Endothelial cell of umbilical vein (primary cell): Measurements from ENCODE around the gene PODNL1. TPM values are rescaled to one million over a fixed set of nuclear protein-coding genes. Genes with fewer than 3 reads are reported as not detected.

Source experiments
- BruUV-seq: library from RNA; stranded (reverse); fragments of 400-500 nt; replicated peaks from 2 replicates; lab custom pipeline; 2021; lab: Mats Ljungman, UMichigan
- CTCF ChIA-PET: fragments of 300-600, 350-600 bp; sonication (Branson Sonifier 250); formaldehyde crosslinking; loops from one replicate; lab custom pipeline; 2021; ENCODE audit warnings: antibody characterized with exemption, inconsistent platforms; lab: Charles Lee
- POLR2A ChIA-PET: fragments of 300-600, 350-600 bp; sonication (Branson Sonifier 250); formaldehyde crosslinking; loops from one replicate; lab custom pipeline; 2021; ENCODE audit warnings: antibody characterized with exemption, inconsistent platforms; lab: Charles Lee
- DNase-seq: peaks from one replicate; pipeline ENCODE4 v3.0.0-alpha.2; 2011; ENCODE audit warnings: low read depth, low spot score
- FAIRE-seq: peaks from 2 replicates; lab custom pipeline; 2011; peaks lifted over from hg19 to GRCh38; lab: Jason Lieb, UNC
- H2AFZ ChIP-seq: 2 replicates; pipeline ENCODE4 v1.6.0; 2012; ENCODE audit warnings: low read depth, low read length, control low read depth, inconsistent platforms
- H3K27ac ChIP-seq: 2 replicates; pipeline ENCODE4 v1.5.1; 2011; ENCODE audit warnings: low read depth, mild to moderate bottlenecking, control low read depth, low read length, moderate library complexity; ENCODE audit not compliant: insufficient read depth
- H3K27me3 ChIP-seq, 2 experiments: 2 replicates each; pipeline versions ENCODE4 v1.6.0 to v1.6.1; 2011; ENCODE audit warnings: low read length in 2 of 2, mixed read lengths in 1 of 2; ENCODE audit not compliant: control insufficient read depth in 2 of 2, insufficient read depth in 2 of 2
- H3K36me3 ChIP-seq, 2 experiments: 2 replicates in 1 of 2; 3 replicates in 1 of 2; pipeline ENCODE4 v1.5.1; 2011; ENCODE audit warnings: low read length in 2 of 2, mild to moderate bottlenecking in 1 of 2, moderate library complexity in 1 of 2; ENCODE audit not compliant: control insufficient read depth in 2 of 2, insufficient read depth in 2 of 2; ENCODE audit errors: extremely low read depth in 1 of 2
- H3K4me1 ChIP-seq: 3 replicates; pipeline ENCODE4 v1.5.1; 2011; ENCODE audit warnings: mild to moderate bottlenecking, low read length; ENCODE audit not compliant: control insufficient read depth, insufficient read depth; ENCODE audit errors: extremely low read depth
- H3K4me2 ChIP-seq: 2 replicates; pipeline ENCODE4 v1.6.1; 2011; ENCODE audit warnings: low read length, control low read depth, mixed read lengths; ENCODE audit not compliant: insufficient read depth
- H3K4me3 ChIP-seq, 3 experiments: fragments of 200-600 bp in 1 of 3; sonication (generic), shearing (Covaris generic) in 1 of 3; replicated peaks in 1 of 3; 2 replicates each; pipeline ENCODE4 v1.5.1; 2011 to 2016; ENCODE audit warnings: control low read depth in 3 of 3, low read length in 3 of 3, mild to moderate bottlenecking in 2 of 3, inconsistent platforms in 1 of 3, low read depth in 1 of 3, moderate library complexity in 1 of 3; ENCODE audit not compliant: insufficient read depth in 1 of 3
- H3K79me2 ChIP-seq: 2 replicates; pipeline ENCODE4 v1.6.0; 2012; ENCODE audit warnings: low read length, inconsistent platforms; ENCODE audit not compliant: control insufficient read depth, insufficient read depth
- H3K9ac ChIP-seq: replicated peaks from 2 replicates; pipeline ENCODE3; 2011; ENCODE audit warnings: low read length, control low read depth; ENCODE audit not compliant: insufficient read depth; ENCODE audit errors: extremely low read depth
- H3K9me1 ChIP-seq: replicated peaks from 3 replicates; pipeline ENCODE4 v1.6.0; 2011; ENCODE audit warnings: mild to moderate bottlenecking, low read length; ENCODE audit not compliant: control insufficient read depth, insufficient read depth; ENCODE audit errors: extremely low read depth
- H3K9me3 ChIP-seq: replicated peaks from 2 replicates; pipeline ENCODE4 v1.5.1; 2012; ENCODE audit warnings: low read length, inconsistent platforms; ENCODE audit not compliant: control insufficient read depth, insufficient read depth
- H4K20me1 ChIP-seq: replicated peaks from 2 replicates; pipeline ENCODE3; 2011; ENCODE audit warnings: mild to moderate bottlenecking, low read length; ENCODE audit not compliant: control insufficient read depth, insufficient read depth; ENCODE audit errors: extremely low read depth
- EZH2 ChIP-seq: IDR thresholded peaks from 2 replicates; pipeline ENCODE4 v1.6.1; 2012; ENCODE audit warnings: borderline replicate concordance, low read depth, mild to moderate bottlenecking, moderate library complexity, low read length, inconsistent platforms; ENCODE audit not compliant: severe bottlenecking
- FOS ChIP-seq: IDR thresholded peaks from 2 replicates; pipeline ENCODE4 v1.6.1; 2011; ENCODE audit warnings: mild to moderate bottlenecking, low read length, moderate library complexity, borderline replicate concordance; ENCODE audit not compliant: insufficient read depth
- GATA2 ChIP-seq: IDR thresholded peaks from 2 replicates; pipeline ENCODE4 v1.7.0; 2011; ENCODE audit warnings: low read depth, mild to moderate bottlenecking, moderate library complexity, mixed read lengths, low read length; ENCODE audit not compliant: insufficient read length, insufficient read depth
- JUN ChIP-seq: IDR thresholded peaks from 2 replicates; pipeline ENCODE4 v1.6.1; 2011; ENCODE audit warnings: borderline replicate concordance, low read depth; ENCODE audit not compliant: insufficient read length, insufficient read depth
- MYC ChIP-seq: IDR thresholded peaks from one replicate; pipeline ENCODE4 v1.6.1; 2011; ENCODE audit warnings: mild to moderate bottlenecking, low read depth, low read length
- POLR2A ChIP-seq: IDR thresholded peaks from 2 replicates; pipeline ENCODE4 v1.6.1; 2012; ENCODE audit warnings: low read depth, mild to moderate bottlenecking, control low read depth, low read length
- POLR2AphosphoS5 ChIP-seq: IDR thresholded peaks from 2 replicates; pipeline ENCODE4 v1.6.1; 2012; ENCODE audit warnings: low read depth, mild to moderate bottlenecking, control low read depth, low read length, moderate library complexity; ENCODE audit not compliant: insufficient read depth
- dilution Hi-C: fragments of 300-500 bp; cut with MboI; formaldehyde crosslinking; loops from one replicate; pipeline ENCODE4 v1.15.0; 2019; ENCODE audit warnings: low sequenced_read_pairs; ENCODE audit not compliant: extremely low pct_ligation_motif_present
- intact Hi-C: fragments of 100-400 bp; cut with micrococcal nuclease; formaldehyde crosslinking; loops from one replicate; pipeline ENCODE4 v1.10.0; 2022
- polyA plus RNA-seq, 4 experiments: library from polyadenylated mRNA; depleted of rRNA in 3 of 4; stranded (reverse) in 3 of 4; unstranded in 1 of 4; fragments of >200 nt; gene quantifications; 2 replicates each; pipeline versions ENCODE4 v1.2.1 to v1.2.3, GENCODE V29; 2011 to 2012; ENCODE audit warnings: missing spikeins in 1 of 4
- total RNA-seq: library from RNA; stranded (reverse); gene quantifications from 2 replicates; pipeline ENCODE4 v1.2.3, GENCODE V29; 2021
- TF ChIP-seq, protein P1 (sequence below), 2 donors: IDR thresholded peaks; 1 replicate in 1 of 2; 2 replicates in 1 of 2; pipeline ENCODE4 v1.5.1; 2011; ENCODE audit warnings: low read length in 2 of 2, mild to moderate bottlenecking in 2 of 2, moderate library complexity in 2 of 2, control low read depth in 1 of 2, inconsistent platforms in 1 of 2, low read depth in 1 of 2; ENCODE audit not compliant: insufficient read depth in 1 of 2; ENCODE audit errors: extremely low read depth in 1 of 2
- TF ChIP-seq, protein P2 (sequence below): IDR thresholded peaks from 2 replicates; pipeline ENCODE4 v1.6.1; 2011; ENCODE audit not compliant: insufficient read depth, insufficient read length

Gene PODNL1
- total and polyA plus RNA-seq, 2 donors (not counting 3 experiments of a cell fraction or from before 2014, with no cell fraction given) = 0.21 TPM; not detected in 1

DNA sequence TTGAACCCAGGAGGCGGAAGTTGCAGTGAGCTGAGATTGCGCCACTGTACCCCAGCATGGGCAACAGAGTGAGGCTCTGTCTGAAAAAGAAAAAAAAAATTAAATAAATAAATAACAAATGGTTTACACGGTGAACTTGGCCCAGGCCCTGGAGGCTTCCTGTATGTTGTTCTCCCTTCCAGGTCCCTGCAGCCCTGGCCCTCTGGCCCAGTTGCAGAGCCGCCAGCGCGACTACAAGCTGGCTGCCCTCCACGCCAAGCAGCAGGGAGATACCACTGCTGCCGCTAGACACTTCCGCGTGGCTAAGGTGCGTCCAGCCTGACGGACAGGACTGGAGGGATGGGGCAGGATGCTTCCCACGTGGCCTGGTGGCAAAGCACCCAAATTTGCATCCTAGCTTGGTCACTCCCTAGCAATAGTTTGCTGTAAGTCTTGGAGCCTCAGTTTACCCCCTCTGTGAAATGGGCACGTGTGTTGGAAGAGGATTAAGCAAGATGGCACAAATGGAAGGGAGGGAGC, 20.3 kb downstream of the PODNL1 start:
- dilution Hi-C loops = no loop called here
- intact Hi-C loops = no loop called here
- Histone ChIP-seq H3K9ac (no peak overlapping the region), H3K4me2 (no peak overlapping the region), H3K27me3 (no peaks in the 10 kb centered on the region), H3K9me1 (no peaks in the 10 kb centered on the region), H3K79me2 (no peaks in the 10 kb centered on the region), H4K20me1 (no peaks in the 10 kb centered on the region), H3K9me3 (no peaks in the 10 kb centered on the region), H3K4me1 (no peaks in the 10 kb centered on the region), H2AFZ (no peak overlapping the region), H3K36me3 (peaks cover 5 to 24% of the 10 kb centered on the region in 2 experiments), H3K4me3 (no peak overlapping the region), H3K27ac (no peak overlapping the region)
- FAIRE-seq = no peak
- no TSS peak for BruUV-seq
- ChIA-PET CTCF (interaction anchor here (1.0 kb wide), 1 partner anchor 8 kb away, joined by 3 read pairs; no protein-coding TSS in a partner anchor), POLR2A (interaction anchor here (0.5 kb wide), 1 partner anchor 8 kb away, joined by 5 read pairs; no protein-coding TSS in a partner anchor)
- TF ChIP-seq POLR2A (no peak), GATA2 (no peak), FOS (no peak), POLR2AphosphoS5 (no peak), EZH2 (no peak), MYC (no peak), JUN (no peak)
- no peak for DNase-seq

DNA sequence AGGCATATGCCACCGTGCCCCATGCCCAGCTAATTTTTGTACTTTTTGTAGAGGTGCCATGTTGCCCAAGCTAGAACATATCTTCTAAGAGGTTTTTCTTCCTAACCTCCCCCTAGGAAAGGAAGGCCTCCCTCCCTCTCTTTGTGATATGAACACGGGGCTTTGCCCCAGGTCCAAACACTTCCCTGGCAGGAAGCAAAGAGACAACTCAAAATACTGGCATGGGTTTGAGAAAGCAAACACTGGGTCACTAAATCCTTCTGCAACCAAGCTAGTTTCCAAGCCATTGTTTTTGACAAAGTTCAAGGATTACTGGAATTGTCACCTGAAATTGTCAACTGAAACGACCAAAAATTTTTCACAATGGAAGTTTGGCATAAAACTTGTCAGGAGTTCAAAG, 23.4 kb downstream of the PODNL1 start:
- intact Hi-C loops (no loop called here), dilution Hi-C loops (no loop called here)
- FAIRE-seq (no peak), DNase-seq (no peak)
- no peaks in the 10 kb centered on the region for H3K79me2 ChIP-seq
- no peaks in the 10 kb centered on the region for H3K4me1 ChIP-seq
- no peak overlapping the region for H3K9ac ChIP-seq
- H3K9me1 ChIP-seq = no peaks in the 10 kb centered on the region
- peaks cover 2 to 13% of the 10 kb centered on the region in 2 experiments for H3K36me3 ChIP-seq
- H4K20me1 ChIP-seq = no peaks in the 10 kb centered on the region
- no peak overlapping the region for H3K27ac ChIP-seq
- no peaks in the 10 kb centered on the region for H3K9me3 ChIP-seq
- H3K4me3 ChIP-seq = no peak overlapping the region
- POLR2A ChIA-PET = no interaction called here
- no peaks in the 10 kb centered on the region for H3K27me3 ChIP-seq
- H3K4me2 ChIP-seq = no peak overlapping the region
- no peak for TF ChIP-seq MYC
- no peak for TF ChIP-seq POLR2AphosphoS5
- TF ChIP-seq, protein P1, sequence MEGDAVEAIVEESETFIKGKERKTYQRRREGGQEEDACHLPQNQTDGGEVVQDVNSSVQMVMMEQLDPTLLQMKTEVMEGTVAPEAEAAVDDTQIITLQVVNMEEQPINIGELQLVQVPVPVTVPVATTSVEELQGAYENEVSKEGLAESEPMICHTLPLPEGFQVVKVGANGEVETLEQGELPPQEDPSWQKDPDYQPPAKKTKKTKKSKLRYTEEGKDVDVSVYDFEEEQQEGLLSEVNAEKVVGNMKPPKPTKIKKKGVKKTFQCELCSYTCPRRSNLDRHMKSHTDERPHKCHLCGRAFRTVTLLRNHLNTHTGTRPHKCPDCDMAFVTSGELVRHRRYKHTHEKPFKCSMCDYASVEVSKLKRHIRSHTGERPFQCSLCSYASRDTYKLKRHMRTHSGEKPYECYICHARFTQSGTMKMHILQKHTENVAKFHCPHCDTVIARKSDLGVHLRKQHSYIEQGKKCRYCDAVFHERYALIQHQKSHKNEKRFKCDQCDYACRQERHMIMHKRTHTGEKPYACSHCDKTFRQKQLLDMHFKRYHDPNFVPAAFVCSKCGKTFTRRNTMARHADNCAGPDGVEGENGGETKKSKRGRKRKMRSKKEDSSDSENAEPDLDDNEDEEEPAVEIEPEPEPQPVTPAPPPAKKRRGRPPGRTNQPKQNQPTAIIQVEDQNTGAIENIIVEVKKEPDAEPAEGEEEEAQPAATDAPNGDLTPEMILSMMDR (IDR thresholded peaks at IDR 0.05; ENCODE audit: extremely low read depth in 1 of 2, insufficient read depth in 1 of 2, low read depth in 1 of 2, low read length in 2 of 2) = no peak
- no peak for TF ChIP-seq EZH2
- TF ChIP-seq, protein P2, sequence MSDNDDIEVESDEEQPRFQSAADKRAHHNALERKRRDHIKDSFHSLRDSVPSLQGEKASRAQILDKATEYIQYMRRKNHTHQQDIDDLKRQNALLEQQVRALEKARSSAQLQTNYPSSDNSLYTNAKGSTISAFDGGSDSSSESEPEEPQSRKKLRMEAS = no peak
- TF ChIP-seq FOS = no peak
- H2AFZ ChIP-seq = no peak overlapping the region
- CTCF ChIA-PET = interaction anchor here (1.0 kb wide), 1 partner anchor 9 kb away, joined by 3 read pairs; the partner anchor contains the start of genes BRME1 and CC2D1A
- no TSS peak for BruUV-seq
